Cardiac fibroblast (primary cell): ENCODE measurements around the gene OR2V1.
"Not testable (repeated sequence)": the region's sequence is repeated elsewhere in the genome, so short reads cannot be mapped to it uniquely, and the experiment has no call there.

Experiments used
- DNase-seq, 2 donors: peaks; one replicate each; pipeline versions ENCODE4 v3.0.0 to v3.0.0-alpha.2; 2010; ENCODE audit warnings: low read depth in 2 of 2
- H3K4me3 ChIP-seq, 2 donors: replicated peaks in 1 of 2; 1 replicate in 1 of 2; 2 replicates in 1 of 2; pipeline ENCODE4 v1.5.1; 2011; ENCODE audit warnings: low read depth in 2 of 2, low read length in 2 of 2, mild to moderate bottlenecking in 2 of 2, moderate library complexity in 1 of 2
- TF ChIP-seq, protein P1 (sequence below): IDR thresholded peaks from one replicate; pipeline ENCODE4 v1.5.1; 2011; ENCODE audit warnings: low read depth, mild to moderate bottlenecking, low read length, inconsistent platforms

The OR2V1 gene

DNA sequence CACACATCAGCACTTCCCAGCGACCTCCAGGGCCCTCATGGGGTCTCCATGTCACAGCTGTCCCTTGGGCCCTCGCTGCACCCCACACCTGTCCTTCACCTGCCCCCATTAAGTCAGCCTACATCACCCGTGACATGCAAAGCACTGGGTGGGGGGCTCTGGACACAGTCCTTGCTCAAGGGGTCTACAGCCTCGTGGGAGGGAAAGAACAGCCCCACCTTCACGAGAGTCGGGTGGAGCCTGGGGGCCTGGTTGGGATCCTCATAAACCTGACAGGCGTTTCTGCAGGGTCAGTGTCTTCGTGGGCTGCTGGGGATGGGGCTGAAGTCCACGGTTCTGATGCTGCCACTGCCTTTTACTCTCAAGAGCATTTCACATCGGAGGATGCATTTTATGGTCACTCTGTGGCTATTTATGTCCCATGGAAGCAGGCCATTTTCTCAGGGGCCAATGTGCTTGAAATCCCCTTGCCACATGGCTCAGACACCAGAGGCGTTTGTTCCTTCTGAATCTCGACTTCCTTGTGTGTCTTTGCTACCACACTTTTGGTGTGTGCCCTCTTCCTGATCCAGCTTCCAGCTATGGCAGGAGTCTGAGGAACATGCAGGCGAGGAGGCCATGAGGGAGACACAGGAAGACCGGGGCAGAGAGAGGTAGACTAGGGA, at the start of gene OR2V1:
Gene OR2V1 (minus strand): TSS at position 338 of the 665 bp plus-strand sequence. CDS start 5,865 bp downstream, outside the sequence.
- TF ChIP-seq, protein P1, sequence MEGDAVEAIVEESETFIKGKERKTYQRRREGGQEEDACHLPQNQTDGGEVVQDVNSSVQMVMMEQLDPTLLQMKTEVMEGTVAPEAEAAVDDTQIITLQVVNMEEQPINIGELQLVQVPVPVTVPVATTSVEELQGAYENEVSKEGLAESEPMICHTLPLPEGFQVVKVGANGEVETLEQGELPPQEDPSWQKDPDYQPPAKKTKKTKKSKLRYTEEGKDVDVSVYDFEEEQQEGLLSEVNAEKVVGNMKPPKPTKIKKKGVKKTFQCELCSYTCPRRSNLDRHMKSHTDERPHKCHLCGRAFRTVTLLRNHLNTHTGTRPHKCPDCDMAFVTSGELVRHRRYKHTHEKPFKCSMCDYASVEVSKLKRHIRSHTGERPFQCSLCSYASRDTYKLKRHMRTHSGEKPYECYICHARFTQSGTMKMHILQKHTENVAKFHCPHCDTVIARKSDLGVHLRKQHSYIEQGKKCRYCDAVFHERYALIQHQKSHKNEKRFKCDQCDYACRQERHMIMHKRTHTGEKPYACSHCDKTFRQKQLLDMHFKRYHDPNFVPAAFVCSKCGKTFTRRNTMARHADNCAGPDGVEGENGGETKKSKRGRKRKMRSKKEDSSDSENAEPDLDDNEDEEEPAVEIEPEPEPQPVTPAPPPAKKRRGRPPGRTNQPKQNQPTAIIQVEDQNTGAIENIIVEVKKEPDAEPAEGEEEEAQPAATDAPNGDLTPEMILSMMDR: no peak
- no peak within 1 kb of the TSS for H3K4me3 ChIP-seq
- DNase-seq: no peak

- not testable (repeated sequence) for DNase-seq, H3K4me3 ChIP-seq
Observed at GRCh38 chr5:181177559-181177958, 46.6 kb upstream of the OR2V1 start.

DNA sequence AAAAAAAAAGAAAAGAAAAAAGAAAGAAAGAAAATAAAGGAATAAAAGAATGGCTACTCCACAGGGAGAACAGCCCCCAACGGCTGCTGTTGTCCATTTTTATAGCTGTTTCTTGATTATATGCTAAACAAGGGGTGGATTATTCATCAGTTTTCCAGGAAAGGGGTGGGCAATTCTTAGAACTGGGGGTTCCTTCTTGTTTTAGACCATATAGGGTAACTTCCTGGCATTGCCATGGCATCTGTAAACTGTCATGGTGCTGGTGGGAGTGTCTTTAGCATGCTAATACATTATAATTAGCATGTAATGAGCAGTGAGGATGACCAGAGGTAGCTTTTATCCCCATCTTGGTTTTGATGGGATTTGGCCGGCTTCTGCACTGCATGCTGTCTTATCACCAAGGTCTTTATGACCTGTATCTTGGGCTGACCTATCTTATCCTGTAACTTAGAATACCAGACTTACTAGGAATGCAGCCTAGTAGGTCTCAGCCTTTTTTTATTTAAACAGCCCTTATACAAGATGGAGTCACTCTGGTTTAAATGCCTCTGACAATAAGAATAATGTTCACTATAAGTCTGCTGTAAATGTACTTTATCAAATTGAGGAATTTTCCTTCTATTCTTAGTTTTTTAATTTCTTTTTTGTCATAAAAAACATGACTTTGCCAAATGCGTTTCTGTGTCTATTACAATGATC, 45.4 kb upstream of the OR2V1 start:
- no peak overlapping the region for H3K4me3 ChIP-seq
- DNase-seq: no peak
- TF ChIP-seq, protein P1: no peak

DNA sequence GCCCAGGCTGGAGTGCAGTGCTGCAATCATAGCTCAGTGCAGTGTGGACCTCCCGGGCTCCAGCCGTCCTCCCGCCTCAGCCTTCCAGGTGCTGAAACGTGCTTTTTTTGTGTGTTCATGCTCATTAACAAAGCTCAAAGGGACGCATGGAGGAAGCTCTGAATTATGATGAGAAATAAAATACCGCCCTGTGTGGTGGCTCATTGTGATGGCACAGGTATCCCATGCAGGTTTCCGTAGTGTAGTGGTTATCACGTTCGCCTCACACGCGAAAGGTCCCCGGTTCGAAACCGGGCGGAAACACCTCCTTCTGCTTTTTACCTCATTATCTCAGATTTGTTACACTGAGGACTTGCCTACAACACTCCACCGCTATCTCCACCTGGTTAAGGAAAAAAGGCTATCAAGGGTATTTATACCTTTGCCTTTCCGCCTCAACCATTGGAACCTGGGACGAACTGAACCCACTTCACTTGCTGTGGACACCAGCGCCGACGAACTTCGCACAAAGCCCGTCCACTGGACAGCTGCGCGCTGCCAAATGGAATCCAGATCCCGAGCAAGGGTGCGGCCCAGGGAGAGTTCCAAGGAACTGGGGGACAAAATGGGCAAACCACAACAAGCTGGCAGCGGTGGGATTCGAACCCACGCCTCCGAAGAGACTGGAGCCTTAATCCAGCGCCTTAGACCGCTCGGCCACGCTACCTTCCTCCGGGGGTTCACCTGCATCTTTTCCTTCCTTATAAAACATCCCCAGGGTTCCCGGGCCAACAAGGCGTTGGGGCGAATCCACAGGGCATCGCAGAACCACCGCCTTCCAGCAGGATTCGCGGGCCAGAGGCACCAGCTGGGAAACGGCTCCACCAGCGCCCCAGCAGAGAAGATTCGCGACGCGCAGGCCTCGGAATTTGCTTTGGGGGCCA, 42.7 kb upstream of the OR2V1 start:
- peak overlapping the region in 1 of 2 donors; percentile 16 for H3K4me3 ChIP-seq
- TF ChIP-seq, protein P1: no peak
- peak in 1 of 2 donors; percentile 94 for DNase-seq

DNA sequence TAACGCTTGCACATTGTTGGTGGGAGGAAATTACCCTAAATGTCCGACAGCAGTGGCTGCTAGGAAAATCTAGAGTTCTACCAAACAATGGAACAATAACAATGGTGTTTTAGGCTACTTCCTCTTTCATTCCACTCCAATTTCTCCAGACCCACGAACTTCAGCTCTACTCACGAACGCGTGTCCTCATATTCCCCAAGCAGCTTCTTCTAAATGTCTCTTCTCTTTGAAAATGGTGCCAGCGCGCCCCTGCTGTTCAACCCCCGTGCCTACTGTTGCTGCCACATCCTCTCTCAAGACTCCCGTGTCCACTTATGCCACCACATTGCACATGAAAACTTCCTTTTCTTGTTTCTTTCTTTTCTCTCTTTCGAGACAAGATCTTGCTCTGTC, 42.1 kb upstream of the OR2V1 start:
- no peak overlapping the region for H3K4me3 ChIP-seq
- TF ChIP-seq, protein P1: no peak
- no peak for DNase-seq

- TF ChIP-seq, protein P1: no peak
- H3K4me3 ChIP-seq: no peak overlapping the region
- no peak for DNase-seq
Observed at GRCh38 chr5:181171782-181172181, 40.8 kb upstream of the OR2V1 start.

GRCh38 chr5:181170996-181171395, 40.0 kb upstream of the OR2V1 start:
- TF ChIP-seq, protein P1: no peak
- no peak overlapping the region for H3K4me3 ChIP-seq
- no peak for DNase-seq
